Measurements from ENCODE around the gene CTRB1.
"Not testable (repeated sequence)": the region's sequence is repeated elsewhere in the genome, so short reads cannot be mapped to it uniquely, and the experiment has no call there.

DNA sequence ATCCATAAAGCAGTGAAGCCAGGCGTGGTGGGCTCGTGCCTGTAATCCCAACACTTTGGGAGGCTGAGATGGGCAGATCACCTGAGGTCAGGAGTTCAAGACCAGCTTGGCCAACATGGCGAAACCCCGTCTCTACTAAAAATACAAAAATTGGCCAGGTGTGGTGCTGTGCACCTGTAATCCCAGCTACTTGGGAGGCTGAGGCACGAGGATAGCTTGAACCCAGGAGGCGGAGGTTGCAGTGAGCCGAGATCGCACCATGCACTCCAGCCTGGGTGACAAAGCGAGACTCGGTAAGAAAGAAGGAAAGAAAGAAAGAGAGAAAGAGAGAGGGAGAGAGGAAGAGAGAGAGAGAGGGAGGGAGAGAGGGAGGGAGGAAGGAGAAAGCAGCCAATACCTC lies 53.8 kb downstream of the CTRB1 start:
- TF ChIP-seq POLR2A (IDR thresholded peaks at IDR 0.05), result not testable (repeated sequence)
- TF ChIP-seq, protein P1, sequence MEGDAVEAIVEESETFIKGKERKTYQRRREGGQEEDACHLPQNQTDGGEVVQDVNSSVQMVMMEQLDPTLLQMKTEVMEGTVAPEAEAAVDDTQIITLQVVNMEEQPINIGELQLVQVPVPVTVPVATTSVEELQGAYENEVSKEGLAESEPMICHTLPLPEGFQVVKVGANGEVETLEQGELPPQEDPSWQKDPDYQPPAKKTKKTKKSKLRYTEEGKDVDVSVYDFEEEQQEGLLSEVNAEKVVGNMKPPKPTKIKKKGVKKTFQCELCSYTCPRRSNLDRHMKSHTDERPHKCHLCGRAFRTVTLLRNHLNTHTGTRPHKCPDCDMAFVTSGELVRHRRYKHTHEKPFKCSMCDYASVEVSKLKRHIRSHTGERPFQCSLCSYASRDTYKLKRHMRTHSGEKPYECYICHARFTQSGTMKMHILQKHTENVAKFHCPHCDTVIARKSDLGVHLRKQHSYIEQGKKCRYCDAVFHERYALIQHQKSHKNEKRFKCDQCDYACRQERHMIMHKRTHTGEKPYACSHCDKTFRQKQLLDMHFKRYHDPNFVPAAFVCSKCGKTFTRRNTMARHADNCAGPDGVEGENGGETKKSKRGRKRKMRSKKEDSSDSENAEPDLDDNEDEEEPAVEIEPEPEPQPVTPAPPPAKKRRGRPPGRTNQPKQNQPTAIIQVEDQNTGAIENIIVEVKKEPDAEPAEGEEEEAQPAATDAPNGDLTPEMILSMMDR (IDR thresholded peaks at IDR 0.05), result not testable (repeated sequence)
